DOHH2 (cell line): Measurements from ENCODE around the gene ATG4A.

Experiments used
- CTCF ChIP-seq: fragments of 200-600 bp; sonication (generic); IDR thresholded peaks from one replicate; pipeline ENCODE4 v1.5.1; 2014; ENCODE audit warnings: antibody characterized with exemption, mild to moderate bottlenecking, low read depth, low read length; ENCODE audit not compliant: poor library complexity, severe bottlenecking
- EZH2phosphoT487 ChIP-seq: fragments of 200-600 bp; sonication (generic); IDR thresholded peaks from 2 replicates; pipeline ENCODE4 v1.6.1; 2017; ENCODE audit warnings: borderline replicate concordance, mild to moderate bottlenecking, antibody characterized with exemption, low read length, moderate library complexity, mixed read lengths

GRCh38 chrX:108160309-108160708 lies 68.7 kb downstream of the ATG4A start:
- TF ChIP-seq CTCF (no peak), EZH2phosphoT487 (no peak)
